GM18861 (cell line): ENCODE results near the gene HEXA.

Experiments
- ATAC-seq: cut with Tn5 transposase; IDR thresholded peaks from one replicate; pipeline ENCODE4 v1.9.1; 2021; ENCODE audit not compliant: unreplicated experiment

The HEXA gene

GRCh38 chr15:72377331-72377730 lies 1.5 kb upstream of the HEXA start:
- no peak for ATAC-seq

- ATAC-seq, result no peak
Observed at GRCh38 chr15:72375501-72375845, 341 bp downstream of the HEXA start.

- ATAC-seq, result no peak
Observed at GRCh38 chr15:72372361-72372760, 3.5 kb downstream of the HEXA start.

GRCh38 chr15:72369964-72370363 lies 5.8 kb downstream of the HEXA start:
- no peak for ATAC-seq

GRCh38 chr15:72368899-72369298 lies 6.9 kb downstream of the HEXA start:
- no peak for ATAC-seq

GRCh38 chr15:72368325-72368724 lies 7.5 kb downstream of the HEXA start:
- ATAC-seq, result no peak

- peak; percentile 84 for ATAC-seq
Observed at GRCh38 chr15:72365844-72366243, 10.0 kb downstream of the HEXA start.

GRCh38 chr15:72361176-72361575 lies 14.6 kb downstream of the HEXA start:
- no peak for ATAC-seq

GRCh38 chr15:72358650-72359171 lies 17.1 kb downstream of the HEXA start:
- no peak for ATAC-seq

GRCh38 chr15:72358121-72358520 lies 17.7 kb downstream of the HEXA start:
- ATAC-seq, result no peak

- ATAC-seq, result no peak
Observed at GRCh38 chr15:72354496-72354895, 21.3 kb downstream of the HEXA start.

- no peak for ATAC-seq
Observed at GRCh38 chr15:72353266-72353665, 22.5 kb downstream of the HEXA start.

GRCh38 chr15:72345806-72346205 lies 30.0 kb downstream of the HEXA start:
- ATAC-seq, result no peak

GRCh38 chr15:72345280-72345679 lies 30.5 kb downstream of the HEXA start:
- no peak for ATAC-seq

- ATAC-seq, result no peak
Observed at GRCh38 chr15:72344602-72345001, 31.2 kb downstream of the HEXA start.

GRCh38 chr15:72342385-72342784 lies 33.4 kb downstream of the HEXA start:
- ATAC-seq, result no peak

GRCh38 chr15:72341361-72341760 lies 34.5 kb downstream of the HEXA start:
- ATAC-seq, result no peak

- no peak for ATAC-seq
Observed at GRCh38 chr15:72340366-72340765, 35.4 kb downstream of the HEXA start.

GRCh38 chr15:72339777-72340177 lies 36.0 kb downstream of the HEXA start:
- ATAC-seq, result no peak

- ATAC-seq, result no peak
Observed at GRCh38 chr15:72338617-72339321, 37.0 kb downstream of the HEXA start.

- no peak for ATAC-seq
Observed at GRCh38 chr15:72338148-72338547, 37.7 kb downstream of the HEXA start.

- ATAC-seq, result no peak
Observed at GRCh38 chr15:72334842-72335241, 41.0 kb downstream of the HEXA start.

- no peak for ATAC-seq
Observed at GRCh38 chr15:72331021-72331420, 44.8 kb downstream of the HEXA start.
